Mesenchymal stem cell (in vitro differentiated cells and primary cell): ENCODE data around the gene LENG1.

Source experiments
- DNase-seq: peaks from one replicate; pipeline ENCODE4 v3.0.0-alpha.2; 2013
- H2AFZ ChIP-seq: one replicate; pipeline ENCODE4 v1.6.1; 2013; ENCODE audit warnings: low read depth, mild to moderate bottlenecking, control low read depth, inconsistent platforms, low read length, moderate library complexity
- H2AK5ac ChIP-seq: 2 replicates; pipeline ENCODE4 v1.6.1; 2013; ENCODE audit warnings: low read length, moderate library complexity, mild to moderate bottlenecking, inconsistent platforms; ENCODE audit not compliant: severe bottlenecking
- H2BK120ac ChIP-seq: one replicate; pipeline ENCODE4 v1.6.1; 2013; ENCODE audit warnings: low read depth, mild to moderate bottlenecking, inconsistent platforms, low read length, moderate library complexity
- H2BK12ac ChIP-seq, 2 experiments: one replicate each; pipeline ENCODE4 v1.6.1; 2013; ENCODE audit warnings: inconsistent platforms in 2 of 2, low read length in 2 of 2, mild to moderate bottlenecking in 2 of 2, moderate library complexity in 2 of 2, control low read depth in 1 of 2
- H2BK15ac ChIP-seq: one replicate; pipeline ENCODE4 v1.6.1; 2013; ENCODE audit warnings: mild to moderate bottlenecking, low read depth, inconsistent platforms; ENCODE audit not compliant: poor library complexity, severe bottlenecking
- H2BK5ac ChIP-seq: 2 replicates; pipeline ENCODE4 v1.6.1; 2013; ENCODE audit warnings: low read depth, mild to moderate bottlenecking, low read length, control low read depth, inconsistent platforms; ENCODE audit not compliant: poor library complexity, severe bottlenecking
- H3K14ac ChIP-seq, 2 experiments: one replicate each; pipeline ENCODE4 v1.6.1; 2013; ENCODE audit warnings: inconsistent platforms in 2 of 2, low read length in 2 of 2, control low read depth in 1 of 2, mild to moderate bottlenecking in 1 of 2, moderate library complexity in 1 of 2
- H3K18ac ChIP-seq, 2 experiments: one replicate each; pipeline ENCODE4 v1.6.1; 2013; ENCODE audit warnings: inconsistent platforms in 2 of 2, low read length in 2 of 2, control low read depth in 1 of 2, low read depth in 1 of 2, mild to moderate bottlenecking in 1 of 2
- H3K23ac ChIP-seq, 2 experiments: one replicate each; pipeline ENCODE4 v1.6.1; 2013; ENCODE audit warnings: inconsistent platforms in 2 of 2, low read length in 2 of 2, mild to moderate bottlenecking in 2 of 2, moderate library complexity in 2 of 2, control low read depth in 1 of 2
- H3K27ac ChIP-seq: 2 replicates; pipeline ENCODE4 v1.5.1; 2013; ENCODE audit warnings: mild to moderate bottlenecking, moderate library complexity, low read length, control low read depth, inconsistent platforms; ENCODE audit not compliant: poor library complexity, severe bottlenecking
- H3K27me3 ChIP-seq, 2 experiments: 2 replicates each; pipeline versions ENCODE4 v1.6.1 to v1.7.0; 2013; ENCODE audit warnings: low read length in 2 of 2, mild to moderate bottlenecking in 2 of 2, moderate library complexity in 2 of 2, control low read depth in 1 of 2, inconsistent platforms in 1 of 2; ENCODE audit not compliant: control insufficient read depth in 1 of 2, insufficient read depth in 1 of 2
- H3K36me3 ChIP-seq, 2 experiments: 2 replicates each; pipeline versions ENCODE4 v1.6.1 to v1.7.0; 2013; ENCODE audit warnings: low read length in 2 of 2, control low read depth in 1 of 2, inconsistent platforms in 1 of 2, low read depth in 1 of 2, mild to moderate bottlenecking in 1 of 2; ENCODE audit not compliant: insufficient read depth in 2 of 2, control insufficient read depth in 1 of 2
- H3K4ac ChIP-seq, 2 experiments: one replicate each; pipeline ENCODE4 v1.6.1; 2013; ENCODE audit warnings: inconsistent platforms in 2 of 2, low read length in 2 of 2, mild to moderate bottlenecking in 2 of 2, moderate library complexity in 2 of 2, control low read depth in 1 of 2, low read depth in 1 of 2
- H3K4me1 ChIP-seq: 2 replicates; pipeline ENCODE4 v1.6.1; 2013; ENCODE audit warnings: low read depth, low read length, control low read depth; ENCODE audit not compliant: control insufficient read depth, insufficient read depth
- H3K4me2 ChIP-seq: 2 replicates; pipeline ENCODE4 v1.6.1; 2013; ENCODE audit warnings: low read length, mild to moderate bottlenecking, inconsistent platforms; ENCODE audit not compliant: poor library complexity, severe bottlenecking
- H3K4me3 ChIP-seq, 2 experiments: 2 replicates each; pipeline versions ENCODE4 v1.5.1 to v1.7.0; 2013; ENCODE audit warnings: low read length in 2 of 2, mild to moderate bottlenecking in 2 of 2, control low read depth in 1 of 2, low read depth in 1 of 2; ENCODE audit not compliant: insufficient read depth in 1 of 2
- H3K79me1 ChIP-seq: replicated peaks from 2 replicates; pipeline ENCODE4 v1.6.1; 2013; ENCODE audit warnings: mild to moderate bottlenecking, control low read depth, low read length, inconsistent platforms; ENCODE audit not compliant: poor library complexity, severe bottlenecking
- H3K9ac ChIP-seq: 2 replicates; pipeline ENCODE4 v1.7.0; 2013; ENCODE audit warnings: mild to moderate bottlenecking, low read length, moderate library complexity
- H3K9me3 ChIP-seq: 2 replicates; pipeline ENCODE4 v1.7.0; 2013; ENCODE audit warnings: mild to moderate bottlenecking, low read length; ENCODE audit not compliant: control insufficient read depth
- H4K8ac ChIP-seq: one replicate; pipeline ENCODE4 v1.6.1; 2013; ENCODE audit warnings: inconsistent platforms, mild to moderate bottlenecking, low read length, moderate library complexity
- H4K91ac ChIP-seq: one replicate; pipeline ENCODE4 v1.6.1; 2013; ENCODE audit warnings: mild to moderate bottlenecking, low read length, inconsistent platforms
- WGBS: methylation state at CpG from one replicate; pipeline ENCODE4 v1.1.7; 2013; ENCODE audit warnings: mixed read lengths; 5-methylcytosine and 5-hydroxymethylcytosine counted together

Gene LENG1

GRCh38 chr19:54106716-54107115 lies 52.8 kb downstream of the LENG1 start:
- Histone ChIP-seq H4K91ac (no peak overlapping the region), H3K4ac (no peak overlapping the region), H4K8ac (no peak overlapping the region), H3K14ac (no peak overlapping the region), H3K27ac (no peak overlapping the region), H3K4me2 (no peak overlapping the region), H2BK12ac (no peak overlapping the region), H2BK120ac (no peak overlapping the region), H3K79me1 (peaks cover 34% of the 10 kb centered on the region), H2BK5ac (no peak overlapping the region), H3K18ac (no peak overlapping the region), H2AK5ac (no peak overlapping the region), H3K4me3 (no peak overlapping the region), H3K27me3 (no peaks in the 10 kb centered on the region), H3K9ac (no peak overlapping the region), H3K4me1 (peaks cover 7% of the 10 kb centered on the region), H2BK15ac (no peak overlapping the region), H3K36me3 (peaks cover 57 to 61% of the 10 kb centered on the region in 2 experiments), H2AFZ (no peak overlapping the region), H3K23ac (no peak overlapping the region), H3K9me3 (no peaks in the 10 kb centered on the region)
- 90% methylated on average over 15 of the region's 15 CpGs for WGBS
- DNase-seq, result no peak

GRCh38 chr19:54105796-54106195 lies 53.7 kb downstream of the LENG1 start:
- no peak overlapping the region for H4K8ac ChIP-seq
- H2AK5ac ChIP-seq, result no peak overlapping the region
- no peak overlapping the region for H2BK15ac ChIP-seq
- H2BK5ac ChIP-seq, result no peak overlapping the region
- peaks cover 7% of the 10 kb centered on the region for H3K4me1 ChIP-seq
- no peak overlapping the region for H3K9ac ChIP-seq
- DNase-seq, result no peak
- H3K18ac ChIP-seq, result no peak overlapping the region
- no peak overlapping the region for H2BK12ac ChIP-seq
- H3K36me3 ChIP-seq, result peaks cover 54 to 56% of the 10 kb centered on the region in 2 experiments
- no peak overlapping the region for H2AFZ ChIP-seq
- no peaks in the 10 kb centered on the region for H3K9me3 ChIP-seq
- peaks cover 34% of the 10 kb centered on the region for H3K79me1 ChIP-seq
- H4K91ac ChIP-seq, result no peak overlapping the region
- H3K4me2 ChIP-seq, result no peak overlapping the region
- WGBS, result 95% methylated on average over 10 of the region's 10 CpGs
- no peak overlapping the region for H2BK120ac ChIP-seq
- H3K14ac ChIP-seq, result no peak overlapping the region
- H3K27ac ChIP-seq, result no peak overlapping the region
- no peak overlapping the region for H3K4ac ChIP-seq
- no peaks in the 10 kb centered on the region for H3K27me3 ChIP-seq
- H3K23ac ChIP-seq, result no peak overlapping the region
- no peak overlapping the region for H3K4me3 ChIP-seq
